Epithelial cell of esophagus (primary cell): ENCODE measurements around the gene RPRM.

Experiments
- DNase-seq: peaks from one replicate; pipeline ENCODE4 v3.0.0; 2010; ENCODE audit warnings: low read depth
- H3K4me3 ChIP-seq: 2 replicates; pipeline ENCODE4 v1.5.1; 2011; ENCODE audit warnings: mild to moderate bottlenecking, low read length, control low read depth
- TF ChIP-seq, protein P1 (sequence below): IDR thresholded peaks from 2 replicates; pipeline ENCODE4 v1.5.1; 2011; ENCODE audit warnings: low read depth, mild to moderate bottlenecking, low read length, control low read depth, inconsistent platforms; ENCODE audit not compliant: insufficient read depth; ENCODE audit errors: missing control alignments

RPRM gene

DNA sequence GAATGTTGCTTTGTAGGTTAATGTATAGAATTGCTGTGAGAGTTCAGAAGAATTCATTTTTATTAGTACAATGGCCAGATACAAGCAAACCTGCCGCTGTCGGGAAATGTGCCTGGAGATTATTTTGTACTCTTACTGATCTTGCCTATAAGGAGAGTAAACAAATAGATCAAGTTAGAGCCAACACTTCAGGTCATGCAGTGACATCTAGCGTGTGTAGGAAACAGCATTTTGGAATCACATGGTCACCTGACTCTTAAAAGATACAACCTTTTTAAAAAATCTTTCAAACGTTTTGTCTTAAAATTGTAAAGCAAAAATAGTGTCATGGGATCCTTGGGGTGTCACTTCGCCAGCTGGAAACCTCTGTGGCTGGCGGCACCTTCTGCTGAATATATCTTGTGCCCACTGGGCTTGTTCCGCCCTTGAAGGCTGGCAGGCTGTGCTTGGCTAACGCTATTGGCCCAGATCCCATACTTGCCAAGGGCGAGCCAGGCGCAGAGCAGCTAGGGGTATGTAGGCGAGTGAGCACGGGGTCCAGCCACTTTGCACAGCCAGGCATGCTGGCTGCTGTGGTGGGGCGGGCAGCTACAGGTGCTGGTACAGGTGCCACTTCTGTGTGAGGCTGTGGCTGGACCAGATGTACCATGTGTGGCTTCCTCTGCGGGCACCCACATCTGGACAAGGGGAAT, 19.5 kb upstream of the RPRM start:
- H3K4me3 ChIP-seq, result no peak overlapping the region
- no peak for DNase-seq
- TF ChIP-seq, protein P1, sequence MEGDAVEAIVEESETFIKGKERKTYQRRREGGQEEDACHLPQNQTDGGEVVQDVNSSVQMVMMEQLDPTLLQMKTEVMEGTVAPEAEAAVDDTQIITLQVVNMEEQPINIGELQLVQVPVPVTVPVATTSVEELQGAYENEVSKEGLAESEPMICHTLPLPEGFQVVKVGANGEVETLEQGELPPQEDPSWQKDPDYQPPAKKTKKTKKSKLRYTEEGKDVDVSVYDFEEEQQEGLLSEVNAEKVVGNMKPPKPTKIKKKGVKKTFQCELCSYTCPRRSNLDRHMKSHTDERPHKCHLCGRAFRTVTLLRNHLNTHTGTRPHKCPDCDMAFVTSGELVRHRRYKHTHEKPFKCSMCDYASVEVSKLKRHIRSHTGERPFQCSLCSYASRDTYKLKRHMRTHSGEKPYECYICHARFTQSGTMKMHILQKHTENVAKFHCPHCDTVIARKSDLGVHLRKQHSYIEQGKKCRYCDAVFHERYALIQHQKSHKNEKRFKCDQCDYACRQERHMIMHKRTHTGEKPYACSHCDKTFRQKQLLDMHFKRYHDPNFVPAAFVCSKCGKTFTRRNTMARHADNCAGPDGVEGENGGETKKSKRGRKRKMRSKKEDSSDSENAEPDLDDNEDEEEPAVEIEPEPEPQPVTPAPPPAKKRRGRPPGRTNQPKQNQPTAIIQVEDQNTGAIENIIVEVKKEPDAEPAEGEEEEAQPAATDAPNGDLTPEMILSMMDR, result no peak

DNA sequence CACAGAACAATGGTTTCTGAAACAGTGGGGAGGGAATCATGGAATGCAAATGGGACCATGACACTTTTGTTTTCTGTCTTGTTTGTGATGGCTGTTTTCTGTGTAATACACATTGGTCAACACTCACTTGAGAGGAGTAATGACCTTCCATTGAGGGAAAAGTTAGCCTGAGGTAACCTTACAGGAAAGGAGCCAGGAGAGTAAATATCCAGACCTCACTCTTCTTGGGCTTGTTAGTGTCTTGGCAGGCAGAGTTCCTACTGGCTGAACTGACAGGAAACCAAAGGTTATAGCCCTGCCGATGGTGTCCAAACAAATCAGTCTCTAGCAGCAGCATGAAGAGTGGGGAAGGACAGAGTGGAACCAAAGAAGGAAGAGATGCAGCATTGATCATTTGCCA, 17.2 kb upstream of the RPRM start:
- no peak overlapping the region for H3K4me3 ChIP-seq
- TF ChIP-seq, protein P1, result no peak
- no peak for DNase-seq

DNA sequence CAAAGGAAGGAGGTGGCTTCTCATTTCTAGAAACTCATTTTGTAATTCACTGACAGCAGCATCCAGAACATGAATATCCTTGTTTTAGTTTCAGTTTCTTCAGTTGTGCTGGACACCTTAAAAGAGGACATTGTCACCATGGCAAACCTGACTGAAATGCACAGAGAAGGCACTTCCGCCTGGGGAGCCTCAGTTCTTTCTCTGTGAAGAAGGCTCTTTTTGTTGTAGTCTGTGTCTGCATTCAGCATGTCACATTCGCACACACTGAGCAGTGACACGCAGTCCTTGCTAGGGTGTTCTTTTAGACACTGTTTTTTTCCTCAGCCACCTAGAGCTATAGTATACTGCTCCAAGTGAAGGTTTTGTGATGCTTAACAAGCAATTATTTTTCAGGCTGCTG, 9.5 kb upstream of the RPRM start:
- no peak overlapping the region for H3K4me3 ChIP-seq
- TF ChIP-seq, protein P1, result no peak
- no peak for DNase-seq

DNA sequence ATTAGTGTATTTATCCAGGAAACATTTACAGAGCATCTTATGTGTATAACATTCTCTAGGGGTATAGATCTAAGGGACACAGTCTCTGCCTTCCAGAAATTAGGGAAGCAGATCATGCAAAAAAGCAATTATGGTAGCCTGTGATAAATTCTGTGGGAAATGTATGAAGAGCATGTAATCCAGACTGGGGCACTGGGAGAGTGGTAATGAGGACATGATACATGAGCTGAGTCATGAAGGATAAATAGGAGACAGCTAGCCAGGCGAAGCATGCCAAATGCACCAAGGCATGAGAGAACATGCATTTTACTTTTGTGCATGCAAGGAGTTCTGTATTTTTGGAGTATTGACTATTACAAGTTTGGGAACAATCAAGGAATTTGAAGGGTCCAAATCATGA, 8.9 kb upstream of the RPRM start:
- TF ChIP-seq, protein P1, result no peak
- H3K4me3 ChIP-seq, result no peak overlapping the region
- peak; percentile 66 for DNase-seq

DNA sequence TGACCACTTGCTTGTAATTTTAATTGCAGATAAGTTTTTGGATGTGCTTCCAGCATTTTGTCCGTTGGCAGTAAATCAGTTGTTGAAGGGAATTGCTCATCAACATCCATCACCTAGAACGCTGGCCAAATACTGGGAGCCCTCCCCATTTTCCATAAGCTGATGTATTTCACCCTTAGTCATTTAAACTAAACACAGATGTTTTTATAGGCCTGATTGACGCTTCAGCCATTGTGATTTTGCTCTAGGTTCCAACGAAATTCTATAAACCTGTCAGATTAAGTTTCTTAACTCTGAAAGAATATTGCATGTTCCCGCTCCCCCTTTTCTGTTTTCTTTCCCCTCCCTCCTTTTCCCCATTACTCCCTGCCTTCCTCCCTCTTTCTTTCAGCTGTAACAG, 1.0 kb upstream of the RPRM start:
- no peak overlapping the region for H3K4me3 ChIP-seq
- TF ChIP-seq, protein P1, result no peak
- no peak for DNase-seq

DNA sequence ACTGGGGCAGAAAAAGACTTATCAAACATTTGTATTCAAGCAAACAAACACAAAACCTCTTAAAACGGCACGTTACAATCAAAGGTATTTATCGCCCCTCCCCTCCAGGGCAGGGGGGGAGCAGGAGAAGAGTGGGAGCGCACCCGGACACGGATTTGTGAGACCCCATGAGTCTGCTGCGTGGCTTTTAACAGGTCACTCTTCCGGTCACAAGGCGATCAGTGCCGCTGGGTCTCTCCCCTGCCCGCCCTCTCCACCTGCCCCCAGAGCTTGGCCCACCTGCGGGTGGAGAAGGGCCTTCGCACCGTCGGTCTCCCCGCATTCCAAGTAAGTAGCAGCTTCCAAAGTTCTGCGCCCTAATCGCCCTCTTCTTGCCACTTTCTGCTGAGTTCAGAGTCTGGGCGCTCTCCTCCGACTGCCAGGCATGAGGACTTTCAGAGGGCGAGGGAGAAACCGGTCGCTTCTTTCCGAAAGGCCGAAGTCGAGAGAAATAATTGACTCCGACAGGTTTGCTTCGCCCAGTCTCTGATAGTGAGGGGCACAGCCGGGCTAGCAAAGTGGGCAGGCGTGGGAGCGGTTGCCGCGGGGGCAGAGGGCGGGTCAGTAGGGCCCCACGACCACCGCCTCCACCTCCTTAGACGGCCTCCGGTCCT, 800 bp downstream of the RPRM start:
- TF ChIP-seq, protein P1, result no peak
- no peak for DNase-seq
- peak overlapping the region; percentile 43 for H3K4me3 ChIP-seq

DNA sequence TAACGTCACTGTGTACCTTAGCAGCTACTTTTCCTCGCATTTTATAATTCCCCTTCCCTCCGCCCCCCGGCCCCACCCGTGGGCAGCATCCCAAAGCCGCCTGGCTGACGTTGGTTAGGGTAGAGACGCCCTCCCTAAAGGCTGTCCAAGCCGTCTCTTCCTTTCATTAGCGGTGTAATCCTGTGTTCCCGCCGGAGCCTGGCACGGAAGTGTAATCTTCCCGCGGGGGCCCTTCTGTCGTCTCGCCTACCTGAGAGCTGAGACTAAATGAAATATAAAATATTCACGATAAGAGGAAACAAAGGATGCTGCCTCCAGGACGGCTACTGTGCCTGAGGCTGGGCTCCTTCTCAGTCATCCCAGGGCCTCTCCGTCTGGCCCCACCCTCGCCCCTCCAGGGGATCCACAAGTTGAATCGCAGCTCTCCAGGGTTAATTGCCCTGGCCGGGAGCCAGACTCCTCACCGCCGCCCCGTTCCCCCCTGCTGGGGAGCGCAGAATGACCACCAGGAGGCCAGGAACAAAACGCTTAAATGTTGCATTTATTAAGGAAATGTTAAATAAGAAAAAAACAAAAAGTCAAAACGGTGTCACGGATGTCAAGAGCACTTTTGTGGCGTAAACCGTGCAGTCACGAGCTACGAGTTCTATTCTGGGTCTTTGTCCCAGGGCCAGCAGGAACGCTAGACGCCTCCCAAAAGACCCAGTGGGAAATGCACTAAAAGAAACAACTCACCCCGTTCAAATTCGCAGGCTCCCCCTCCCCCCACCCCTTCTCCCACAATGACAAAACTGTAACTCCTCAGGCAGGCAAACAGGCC, 1.5 kb downstream of the RPRM start:
- no peak for DNase-seq
- H3K4me3 ChIP-seq, result no peak overlapping the region
- TF ChIP-seq, protein P1, result no peak
